Measurements from ENCODE around the gene HCRTR1.
A peak's percentile ranks its signal among the peaks of the same experiment; 100 is the strongest.

Gene HCRTR1

DNA sequence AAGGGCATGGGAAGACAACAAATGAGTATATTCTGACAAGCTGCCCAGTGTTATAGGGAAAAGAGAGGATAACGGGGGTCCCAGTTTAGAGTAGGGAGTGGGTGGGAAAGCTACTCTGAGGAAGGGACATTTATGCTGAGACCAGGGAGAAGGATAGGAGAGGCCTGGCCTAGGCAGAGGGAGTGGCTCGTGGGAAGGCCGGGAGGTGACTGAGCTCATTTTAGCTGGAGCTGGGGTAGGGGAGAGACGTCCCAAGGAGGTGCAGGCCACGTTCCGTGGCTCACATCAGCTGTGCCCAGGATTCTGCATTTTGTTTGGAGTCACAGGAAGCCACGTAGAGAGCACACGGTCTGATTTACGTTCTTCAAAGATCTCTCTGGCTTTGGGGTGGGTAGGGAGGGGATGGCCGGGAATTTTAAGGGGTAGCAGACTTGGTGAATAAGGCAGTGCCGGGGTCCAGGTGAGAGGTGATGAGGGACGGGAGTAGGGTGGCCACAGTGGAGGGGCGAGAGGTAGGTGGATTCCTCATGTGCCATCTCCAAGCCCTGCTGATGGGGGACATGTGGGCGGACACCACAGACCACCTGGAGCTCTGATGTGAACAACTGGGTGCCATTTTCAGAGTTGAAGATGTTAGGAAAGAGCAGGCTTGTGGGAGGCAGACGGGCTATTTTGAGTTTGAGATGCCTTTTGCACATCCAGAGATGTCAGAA is 36.4 kb upstream of the HCRTR1 start:
- Histone ChIP-seq H3K9me3 (ENCODE audit: control insufficient read depth in 5 of 5, low read length in 5 of 5) (no peaks in the 10 kb centered on the region), H3K27ac (ENCODE audit: low read depth, low read length) (peak overlapping the region; percentile 84), H3K4me1 (ENCODE audit: control insufficient read depth in 5 of 5, insufficient read depth in 5 of 5, low read length in 5 of 5) (peaks cover 23 to 91% (median 89%) of the 10 kb centered on the region in 5 donors), H3K36me3 (ENCODE audit: control insufficient read depth in 5 of 5, insufficient read depth in 5 of 5, low read length in 5 of 5) (peaks cover 0 to 28% (median 22%) of the 10 kb centered on the region in 5 donors), H3K27me3 (ENCODE audit: control insufficient read depth in 5 of 5, insufficient read depth in 4 of 5, low read length in 5 of 5) (peaks cover 0 to 4% (median 0%) of the 10 kb centered on the region in 5 donors), H3K9ac (ENCODE audit: low read length in 5 of 5) (peak overlapping the region in 2 of 5 donors; percentile 10 to 16), H3K4me3 (ENCODE audit: low read depth in 1 of 5, low read length in 5 of 5) (peak overlapping the region in 4 of 5 donors; percentile 3 to 74 (median 58))

- Histone ChIP-seq H3K36me3 (ENCODE audit: control insufficient read depth in 5 of 5, insufficient read depth in 5 of 5, low read length in 5 of 5) (peaks cover 0 to 29% (median 26%) of the 10 kb centered on the region in 5 donors), H3K27me3 (ENCODE audit: control insufficient read depth in 5 of 5, insufficient read depth in 4 of 5, low read length in 5 of 5) (no peaks in the 10 kb centered on the region), H3K9me3 (ENCODE audit: control insufficient read depth in 5 of 5, low read length in 5 of 5) (no peaks in the 10 kb centered on the region), H3K27ac (ENCODE audit: low read depth, low read length) (peak overlapping the region; percentile 84), H3K9ac (ENCODE audit: low read length in 5 of 5) (peak overlapping the region in 1 of 5 donors; percentile 10), H3K4me3 (ENCODE audit: low read depth in 1 of 5, low read length in 5 of 5) (peak overlapping the region in 2 of 5 donors; percentile 52 to 64), H3K4me1 (ENCODE audit: control insufficient read depth in 5 of 5, insufficient read depth in 5 of 5, low read length in 5 of 5) (peaks cover 23 to 91% (median 87%) of the 10 kb centered on the region in 5 donors)
Observed at GRCh38 chr1:31581821-31582810, 35.4 kb upstream of the HCRTR1 start.

DNA sequence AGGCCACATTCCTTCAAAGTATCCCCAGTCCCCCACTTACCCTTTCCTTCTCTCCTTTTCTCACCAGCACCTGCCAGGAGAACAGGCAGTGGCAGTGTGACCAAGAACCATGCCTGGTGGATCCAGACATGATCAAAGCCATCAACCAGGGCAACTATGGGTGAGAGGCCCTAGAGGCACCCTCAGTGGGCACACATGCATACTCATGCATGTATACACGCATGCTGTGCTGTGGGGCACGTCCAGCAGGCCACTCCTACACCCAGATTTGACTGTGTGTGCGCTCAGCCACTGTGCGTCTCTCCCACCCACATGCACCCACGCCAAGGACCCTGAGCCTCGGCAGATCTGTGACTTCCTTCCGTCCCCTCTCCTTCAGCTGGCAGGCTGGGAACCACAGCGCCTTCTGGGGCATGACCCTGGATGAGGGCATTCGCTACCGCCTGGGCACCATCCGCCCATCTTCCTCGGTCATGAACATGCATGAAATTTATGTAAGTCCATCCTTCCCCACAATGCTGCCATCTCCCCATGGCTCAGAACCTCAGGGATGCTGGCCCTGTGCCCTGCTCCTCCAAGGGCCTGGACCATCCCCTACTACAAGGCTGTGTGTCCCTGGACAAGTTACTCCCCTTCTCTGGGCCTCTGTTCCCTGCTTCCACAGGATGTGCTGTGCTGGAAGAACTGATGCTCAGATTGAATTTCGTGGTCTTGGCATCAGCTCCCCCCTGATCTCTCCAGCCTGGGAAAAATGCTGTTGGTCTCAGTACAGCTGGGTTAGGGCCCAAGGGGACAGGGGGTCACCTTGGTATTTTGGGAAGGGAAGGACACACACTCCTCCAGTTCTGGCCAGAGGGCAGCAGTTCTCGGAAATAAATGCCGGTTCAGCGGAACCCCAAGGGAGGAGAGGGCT is 34.2 kb upstream of the HCRTR1 start:
- H3K4me3 ChIP-seq (ENCODE audit: low read depth in 1 of 5, low read length in 5 of 5), result peak overlapping the region in 2 of 5 donors; percentile 4 to 29
- H3K9ac ChIP-seq (ENCODE audit: low read length in 5 of 5), result peak overlapping the region in 4 of 5 donors; percentile 10 to 66 (median 32)
- H3K4me1 ChIP-seq (ENCODE audit: control insufficient read depth in 5 of 5, insufficient read depth in 5 of 5, low read length in 5 of 5), result peaks cover 28 to 95% (median 89%) of the 10 kb centered on the region in 5 donors
- no peaks in the 10 kb centered on the region for H3K9me3 ChIP-seq (ENCODE audit: control insufficient read depth in 5 of 5, low read length in 5 of 5)
- H3K27me3 ChIP-seq (ENCODE audit: control insufficient read depth in 5 of 5, insufficient read depth in 4 of 5, low read length in 5 of 5), result no peaks in the 10 kb centered on the region
- peak overlapping the region; percentile 84 for H3K27ac ChIP-seq (ENCODE audit: low read depth, low read length)
- peaks cover 0 to 33% (median 26%) of the 10 kb centered on the region in 5 donors for H3K36me3 ChIP-seq (ENCODE audit: control insufficient read depth in 5 of 5, insufficient read depth in 5 of 5, low read length in 5 of 5)

GRCh38 chr1:31583995-31584868 is 33.3 kb upstream of the HCRTR1 start:
- Histone ChIP-seq H3K9ac (ENCODE audit: low read length in 5 of 5) (peak overlapping the region in 3 of 5 donors; percentile 10 to 66 (median 42)), H3K9me3 (ENCODE audit: control insufficient read depth in 5 of 5, low read length in 5 of 5) (no peaks in the 10 kb centered on the region), H3K4me1 (ENCODE audit: control insufficient read depth in 5 of 5, insufficient read depth in 5 of 5, low read length in 5 of 5) (peaks cover 28 to 100% (median 93%) of the 10 kb centered on the region in 5 donors), H3K4me3 (ENCODE audit: low read depth in 1 of 5, low read length in 5 of 5) (peak overlapping the region in 3 of 5 donors; percentile 22 to 40 (median 29)), H3K36me3 (ENCODE audit: control insufficient read depth in 5 of 5, insufficient read depth in 5 of 5, low read length in 5 of 5) (peaks cover 0 to 30% (median 26%) of the 10 kb centered on the region in 5 donors), H3K27ac (ENCODE audit: low read depth, low read length) (peak overlapping the region; percentile 84), H3K27me3 (ENCODE audit: control insufficient read depth in 5 of 5, insufficient read depth in 4 of 5, low read length in 5 of 5) (no peaks in the 10 kb centered on the region)

GRCh38 chr1:31584869-31585735 is 32.4 kb upstream of the HCRTR1 start:
- peaks cover 0 to 27% (median 26%) of the 10 kb centered on the region in 5 donors for H3K36me3 ChIP-seq (ENCODE audit: control insufficient read depth in 5 of 5, insufficient read depth in 5 of 5, low read length in 5 of 5)
- H3K27me3 ChIP-seq (ENCODE audit: control insufficient read depth in 5 of 5, insufficient read depth in 4 of 5, low read length in 5 of 5), result no peaks in the 10 kb centered on the region
- H3K27ac ChIP-seq (ENCODE audit: low read depth, low read length), result peak overlapping the region; percentile 84
- no peak overlapping the region for H3K9ac ChIP-seq (ENCODE audit: low read length in 5 of 5)
- H3K4me3 ChIP-seq (ENCODE audit: low read depth in 1 of 5, low read length in 5 of 5), result peak overlapping the region in 4 of 5 donors; percentile 14 to 40 (median 26)
- H3K9me3 ChIP-seq (ENCODE audit: control insufficient read depth in 5 of 5, low read length in 5 of 5), result no peaks in the 10 kb centered on the region
- H3K4me1 ChIP-seq (ENCODE audit: control insufficient read depth in 5 of 5, insufficient read depth in 5 of 5, low read length in 5 of 5), result peaks cover 28 to 96% (median 88%) of the 10 kb centered on the region in 5 donors

DNA sequence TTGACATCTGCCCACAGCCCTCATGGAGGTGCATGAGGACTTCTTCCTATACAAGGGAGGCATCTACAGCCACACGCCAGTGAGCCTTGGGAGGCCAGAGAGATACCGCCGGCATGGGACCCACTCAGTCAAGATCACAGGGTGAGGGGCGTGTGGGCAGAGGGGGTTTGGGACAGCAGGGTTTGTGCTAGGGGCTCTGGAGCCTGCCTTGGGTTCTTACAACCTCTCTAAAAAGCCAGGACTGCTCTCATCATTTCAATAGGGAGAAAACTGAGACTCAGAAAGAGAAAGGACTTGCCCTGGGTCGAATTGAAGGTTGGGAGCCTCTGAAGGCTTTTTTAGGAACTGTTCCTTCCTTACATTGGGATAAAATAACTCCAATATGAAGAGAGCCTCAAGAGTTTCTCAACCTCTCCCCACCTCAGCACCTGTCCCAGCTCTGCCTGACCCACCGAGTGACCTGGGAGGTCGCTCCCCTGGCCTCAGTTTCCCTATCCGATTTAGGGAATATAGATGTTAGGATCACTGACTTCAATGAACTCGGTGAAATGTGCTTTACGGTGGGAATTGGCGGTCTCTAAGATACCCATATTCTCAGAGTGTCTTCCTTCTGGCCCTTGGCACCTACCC is 31.6 kb upstream of the HCRTR1 start:
- H3K36me3 ChIP-seq (ENCODE audit: control insufficient read depth in 5 of 5, insufficient read depth in 5 of 5, low read length in 5 of 5), result peaks cover 0 to 27% (median 26%) of the 10 kb centered on the region in 5 donors
- no peak overlapping the region for H3K9ac ChIP-seq (ENCODE audit: low read length in 5 of 5)
- H3K9me3 ChIP-seq (ENCODE audit: control insufficient read depth in 5 of 5, low read length in 5 of 5), result no peaks in the 10 kb centered on the region
- H3K4me3 ChIP-seq (ENCODE audit: low read depth in 1 of 5, low read length in 5 of 5), result peak overlapping the region in 4 of 5 donors; percentile 14 to 40 (median 26)
- H3K4me1 ChIP-seq (ENCODE audit: control insufficient read depth in 5 of 5, insufficient read depth in 5 of 5, low read length in 5 of 5), result peaks cover 26 to 89% (median 81%) of the 10 kb centered on the region in 5 donors
- H3K27ac ChIP-seq (ENCODE audit: low read depth, low read length), result peak overlapping the region; percentile 84
- no peaks in the 10 kb centered on the region for H3K27me3 ChIP-seq (ENCODE audit: control insufficient read depth in 5 of 5, insufficient read depth in 4 of 5, low read length in 5 of 5)

- no peak overlapping the region for H3K9ac ChIP-seq (ENCODE audit: low read length in 5 of 5)
- H3K4me3 ChIP-seq (ENCODE audit: low read depth in 1 of 5, low read length in 5 of 5), result no peak overlapping the region
- peak overlapping the region; percentile 87 for H3K27ac ChIP-seq (ENCODE audit: low read depth, low read length)
- peaks cover 0 to 27% (median 24%) of the 10 kb centered on the region in 5 donors for H3K36me3 ChIP-seq (ENCODE audit: control insufficient read depth in 5 of 5, insufficient read depth in 5 of 5, low read length in 5 of 5)
- no peaks in the 10 kb centered on the region for H3K27me3 ChIP-seq (ENCODE audit: control insufficient read depth in 5 of 5, insufficient read depth in 4 of 5, low read length in 5 of 5)
- H3K4me1 ChIP-seq (ENCODE audit: control insufficient read depth in 5 of 5, insufficient read depth in 5 of 5, low read length in 5 of 5), result peaks cover 25 to 81% (median 73%) of the 10 kb centered on the region in 5 donors
- H3K9me3 ChIP-seq (ENCODE audit: control insufficient read depth in 5 of 5, low read length in 5 of 5), result no peaks in the 10 kb centered on the region
Observed at GRCh38 chr1:31586376-31587327, 30.8 kb upstream of the HCRTR1 start.
